ENCODE measurements around the gene MORC4. TPM values are rescaled to one million over a fixed set of nuclear protein-coding genes. Genes with fewer than 3 reads are reported as not detected.

Gene MORC4
- total RNA-seq, 1 experiment from 2014 or later, result 24.8 TPM

DNA sequence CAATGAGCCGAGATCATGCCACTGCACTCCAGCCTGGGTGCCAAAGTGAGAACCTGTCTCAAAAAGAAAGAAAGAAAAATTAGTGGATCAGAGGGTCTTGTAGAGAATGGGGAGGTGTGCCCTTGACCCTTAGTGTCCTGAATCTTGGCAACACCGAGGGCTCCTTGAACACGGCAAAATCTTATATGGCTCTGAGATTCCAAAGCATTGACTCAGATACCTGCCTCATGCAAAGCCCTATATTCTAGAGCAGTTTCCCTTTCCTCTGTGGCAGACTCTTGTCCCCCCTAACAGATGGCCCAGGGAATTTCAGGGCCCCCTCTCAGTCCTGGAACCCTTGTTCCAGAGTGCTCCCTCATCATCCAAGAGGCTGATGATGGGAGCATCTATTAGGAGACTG, 73.0 kb downstream of the MORC4 start:
- ChIA-PET CTCF (no interaction called here), POLR2A (ENCODE audit: unreplicated experiment) (no interaction called here)
- intact Hi-C loops (cut with micrococcal nuclease), result no loop called here
- Histone ChIP-seq H3K36me3 (ENCODE audit: low read depth, low read length) (no peaks in the 10 kb centered on the region), H3K27ac (ENCODE audit: low read length) (no peak overlapping the region), H3K4me2 (ENCODE audit: low read length) (no peak overlapping the region), H3K9me2 (replicated peaks; ENCODE audit: low read length) (no peaks in the 10 kb centered on the region), H3K9me3 (ENCODE audit: low read length) (no peaks in the 10 kb centered on the region), H3K79me2 (ENCODE audit: low read length) (no peaks in the 10 kb centered on the region), H2AFZ (ENCODE audit: low read length) (no peak overlapping the region), H3F3A (ENCODE audit: low read length, unreplicated experiment) (no peaks in the 10 kb centered on the region), H4K20me1 (ENCODE audit: low read length) (no peaks in the 10 kb centered on the region), H3K4me1 (ENCODE audit: insufficient read depth, low read length) (no peaks in the 10 kb centered on the region), H3K9ac (ENCODE audit: low read length) (no peak overlapping the region), H3K27me3 (ENCODE audit: low read length) (no peaks in the 10 kb centered on the region), H3K4me3 (ENCODE audit: low read length) (no peak overlapping the region)
- BruUV-seq (replicated peaks), result no TSS peak
- DNase-seq, result peak; percentile 14
- TF ChIP-seq EZH2 (IDR thresholded peaks at IDR 0.05; ENCODE audit: low read length, unreplicated experiment) (no peak), EZH2phosphoT487 (IDR thresholded peaks at IDR 0.05; ENCODE audit: borderline replicate concordance, low read length) (no peak)
- TF ChIP-seq, protein P1, sequence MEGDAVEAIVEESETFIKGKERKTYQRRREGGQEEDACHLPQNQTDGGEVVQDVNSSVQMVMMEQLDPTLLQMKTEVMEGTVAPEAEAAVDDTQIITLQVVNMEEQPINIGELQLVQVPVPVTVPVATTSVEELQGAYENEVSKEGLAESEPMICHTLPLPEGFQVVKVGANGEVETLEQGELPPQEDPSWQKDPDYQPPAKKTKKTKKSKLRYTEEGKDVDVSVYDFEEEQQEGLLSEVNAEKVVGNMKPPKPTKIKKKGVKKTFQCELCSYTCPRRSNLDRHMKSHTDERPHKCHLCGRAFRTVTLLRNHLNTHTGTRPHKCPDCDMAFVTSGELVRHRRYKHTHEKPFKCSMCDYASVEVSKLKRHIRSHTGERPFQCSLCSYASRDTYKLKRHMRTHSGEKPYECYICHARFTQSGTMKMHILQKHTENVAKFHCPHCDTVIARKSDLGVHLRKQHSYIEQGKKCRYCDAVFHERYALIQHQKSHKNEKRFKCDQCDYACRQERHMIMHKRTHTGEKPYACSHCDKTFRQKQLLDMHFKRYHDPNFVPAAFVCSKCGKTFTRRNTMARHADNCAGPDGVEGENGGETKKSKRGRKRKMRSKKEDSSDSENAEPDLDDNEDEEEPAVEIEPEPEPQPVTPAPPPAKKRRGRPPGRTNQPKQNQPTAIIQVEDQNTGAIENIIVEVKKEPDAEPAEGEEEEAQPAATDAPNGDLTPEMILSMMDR (conservative IDR thresholded peaks at IDR 0.05; ENCODE audit: low read depth, low read length), result no peak
- ATAC-seq, result no peak

DNA sequence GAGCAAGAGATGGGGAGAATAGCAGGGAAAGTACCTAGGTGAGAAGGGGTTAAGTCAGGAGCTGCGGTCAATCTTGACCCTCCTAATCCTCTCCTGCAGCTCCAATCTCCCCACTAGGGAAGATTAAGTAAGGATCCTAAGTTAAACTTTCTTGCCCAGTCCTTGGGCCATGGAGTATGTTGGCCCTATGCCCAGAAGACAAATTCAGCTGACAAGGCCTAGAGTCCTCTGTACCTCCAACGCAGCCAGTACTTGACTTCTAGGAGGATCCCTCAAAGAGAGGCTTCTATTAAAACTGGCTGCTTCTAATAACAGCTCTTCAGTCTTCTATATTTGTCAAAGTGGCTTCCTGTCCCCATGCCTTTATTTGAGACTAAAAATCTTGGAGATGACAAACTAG, 78.4 kb downstream of the MORC4 start:
- no peaks in the 10 kb centered on the region for H3K9me2 ChIP-seq (replicated peaks; ENCODE audit: low read length)
- H3K27me3 ChIP-seq (ENCODE audit: low read length), result no peaks in the 10 kb centered on the region
- no peak overlapping the region for H3K27ac ChIP-seq (ENCODE audit: low read length)
- TF ChIP-seq, protein P1 (conservative IDR thresholded peaks at IDR 0.05; ENCODE audit: low read depth, low read length), result no peak
- TF ChIP-seq EZH2 (IDR thresholded peaks at IDR 0.05; ENCODE audit: low read length, unreplicated experiment), result no peak
- ChIA-PET CTCF (no interaction called here), POLR2A (ENCODE audit: unreplicated experiment) (no interaction called here)
- H4K20me1 ChIP-seq (ENCODE audit: low read length), result no peaks in the 10 kb centered on the region
- ATAC-seq (no peak), DNase-seq (no peak)
- no TSS peak for BruUV-seq (replicated peaks)
- H3K9ac ChIP-seq (ENCODE audit: low read length), result no peak overlapping the region
- H3F3A ChIP-seq (ENCODE audit: low read length, unreplicated experiment), result no peaks in the 10 kb centered on the region
- H3K9me3 ChIP-seq (ENCODE audit: low read length), result no peaks in the 10 kb centered on the region
- H3K36me3 ChIP-seq (ENCODE audit: low read depth, low read length), result no peaks in the 10 kb centered on the region
- H3K79me2 ChIP-seq (ENCODE audit: low read length), result no peaks in the 10 kb centered on the region
- H3K4me3 ChIP-seq (ENCODE audit: low read length), result no peak overlapping the region
- no peak overlapping the region for H3K4me2 ChIP-seq (ENCODE audit: low read length)
- intact Hi-C loops (cut with micrococcal nuclease), result no loop called here
- H3K4me1 ChIP-seq (ENCODE audit: insufficient read depth, low read length), result peaks cover 16% of the 10 kb centered on the region
- H2AFZ ChIP-seq (ENCODE audit: low read length), result no peak overlapping the region

DNA sequence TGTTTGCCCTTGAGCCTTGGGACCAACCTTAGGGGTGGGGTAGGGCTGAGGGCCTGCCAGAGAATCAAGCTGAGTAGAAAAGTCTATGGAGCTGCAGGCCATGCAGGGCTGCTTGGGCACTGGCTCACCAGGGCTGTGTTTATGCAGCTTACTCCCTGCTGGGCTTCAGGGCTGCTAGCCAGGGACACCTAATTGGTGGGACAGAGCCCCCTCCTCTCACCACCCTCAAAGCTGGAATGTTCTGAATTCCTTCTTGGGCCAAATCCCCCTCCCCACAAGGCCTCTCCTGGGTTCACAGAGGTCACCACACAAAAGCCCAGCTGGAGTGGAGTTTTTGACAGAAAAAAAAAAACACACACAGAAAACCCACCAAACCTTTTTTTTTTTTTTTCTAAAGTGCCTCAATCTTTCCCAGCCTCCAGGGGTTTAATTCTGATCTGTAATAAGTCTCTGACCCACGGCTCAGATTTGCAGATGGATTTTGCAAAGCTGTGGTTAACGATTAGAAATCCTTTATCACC, 80.0 kb downstream of the MORC4 start, which contains the start of gene CLDN2:
Gene CLDN2, plus strand, starts transcription at position 471 of the 521 bp plus-strand sequence. CDS start 7,827 bp downstream, outside the sequence.
- H3K27ac ChIP-seq (ENCODE audit: low read length), result no peak within 1 kb of the TSS
- intact Hi-C loops (cut with micrococcal nuclease), result no loop called here
- ATAC-seq (no peak), DNase-seq (no peak)
- BruUV-seq (replicated peaks), result no TSS peak
- no peaks in the 10 kb centered on the region for H3K36me3 ChIP-seq (ENCODE audit: low read depth, low read length)
- no peak within 1 kb of the TSS for H2AFZ ChIP-seq (ENCODE audit: low read length)
- ChIA-PET POLR2A (ENCODE audit: unreplicated experiment) (no interaction called here), CTCF (no interaction called here)
- TF ChIP-seq EZH2phosphoT487 (IDR thresholded peaks at IDR 0.05; ENCODE audit: borderline replicate concordance, low read length) (no peak), EZH2 (IDR thresholded peaks at IDR 0.05; ENCODE audit: low read length, unreplicated experiment) (no peak)
- TF ChIP-seq, protein P1 (conservative IDR thresholded peaks at IDR 0.05; ENCODE audit: low read depth, low read length), result no peak
- H3K9ac ChIP-seq (ENCODE audit: low read length), result no peak within 1 kb of the TSS
- no peaks in the 10 kb centered on the region for H4K20me1 ChIP-seq (ENCODE audit: low read length)
- no peaks in the 10 kb centered on the region for H3K79me2 ChIP-seq (ENCODE audit: low read length)
- no peak within 1 kb of the TSS for H3K4me3 ChIP-seq (ENCODE audit: low read length)
- H3K4me2 ChIP-seq (ENCODE audit: low read length), result no peak within 1 kb of the TSS
- H3K9me3 ChIP-seq (ENCODE audit: low read length), result no peaks in the 10 kb centered on the region
- H3F3A ChIP-seq (ENCODE audit: low read length, unreplicated experiment), result no peaks in the 10 kb centered on the region
- H3K9me2 ChIP-seq (replicated peaks; ENCODE audit: low read length), result no peaks in the 10 kb centered on the region
- no peaks in the 10 kb centered on the region for H3K27me3 ChIP-seq (ENCODE audit: low read length)
- peaks cover 16% of the 10 kb centered on the region for H3K4me1 ChIP-seq (ENCODE audit: insufficient read depth, low read length)
